IMR-90 (cell line): ENCODE results near the gene FAAH2. TPM values are rescaled to one million over a fixed set of nuclear protein-coding genes. Genes with fewer than 3 reads are reported as not detected.

Experiments
- ATAC-seq: fragments of 200-7000 bp; cut with Tn5 transposase; 2 replicates; pipeline ENCODE4 v1.9.1; 2020; ENCODE audit warnings: low read depth, mild to moderate bottlenecking, moderate library complexity
- BruUV-seq: library from RNA; stranded (reverse); fragments of 400-500 nt; replicated peaks from 2 replicates; lab custom pipeline; 2021; lab: Mats Ljungman, UMichigan
- CTCF ChIA-PET: fragments of 300-600 bp; formaldehyde crosslinking; extraction: SDS; loops from one replicate; lab custom pipeline; 2021; ENCODE audit warnings: antibody characterized with exemption; lab: Yijun Ruan, JAX
- POLR2A ChIA-PET: fragments of 300-600 bp; sonication (Branson Sonifier 250); formaldehyde crosslinking; loops from one replicate; lab custom pipeline; 2022; ENCODE audit warnings: antibody characterized with exemption; ENCODE audit not compliant: unreplicated experiment; lab: Charles Lee
- DNase-seq: peaks from one replicate; pipeline ENCODE4 v3.0.0; 2013
- H2AFZ ChIP-seq: replicated peaks from 2 replicates; pipeline ENCODE3; 2013; ENCODE audit warnings: low read length, mild to moderate bottlenecking; ENCODE audit not compliant: poor library complexity
- H2AK5ac ChIP-seq: 2 replicates; pipeline ENCODE4 v1.6.1; 2013; ENCODE audit warnings: low read depth, low read length, inconsistent platforms
- H2AK9ac ChIP-seq: replicated peaks from 2 replicates; pipeline ENCODE3; 2013; ENCODE audit warnings: mild to moderate bottlenecking, low read depth, low read length, moderate library complexity; ENCODE audit not compliant: poor library complexity
- H2BK120ac ChIP-seq: 2 replicates; pipeline ENCODE4 v1.6.1; 2013; ENCODE audit warnings: low read depth, low read length, inconsistent platforms
- H2BK15ac ChIP-seq: 3 replicates; pipeline ENCODE4 v1.6.1; 2013; ENCODE audit warnings: low read depth, low read length, inconsistent platforms
- H2BK20ac ChIP-seq: 2 replicates; pipeline ENCODE4 v1.6.1; 2013; ENCODE audit warnings: low read depth, mild to moderate bottlenecking, inconsistent platforms, low read length, moderate library complexity
- H2BK5ac ChIP-seq: 2 replicates; pipeline ENCODE4 v1.6.1; 2013; ENCODE audit warnings: mild to moderate bottlenecking, low read depth, low read length, inconsistent platforms; ENCODE audit not compliant: poor library complexity, severe bottlenecking
- H3K14ac ChIP-seq: replicated peaks from 2 replicates; pipeline ENCODE4 v1.6.1; 2013; ENCODE audit warnings: low read depth, low read length, inconsistent platforms
- H3K18ac ChIP-seq: 2 replicates; pipeline ENCODE4 v1.6.1; 2013; ENCODE audit warnings: low read depth, low read length, control low read depth
- H3K23ac ChIP-seq: 2 replicates; pipeline ENCODE4 v1.6.1; 2013; ENCODE audit warnings: low read depth, low read length, inconsistent platforms
- H3K27ac ChIP-seq: 2 replicates; pipeline ENCODE4 v1.5.1; 2013; ENCODE audit warnings: mild to moderate bottlenecking, control low read depth, low read length; ENCODE audit not compliant: insufficient read depth
- H3K27me3 ChIP-seq: 2 replicates; pipeline ENCODE4 v1.6.1; 2013; ENCODE audit warnings: low read length; ENCODE audit not compliant: control insufficient read depth, insufficient read depth
- H3K36me3 ChIP-seq: 2 replicates; pipeline ENCODE4 v1.6.1; 2013; ENCODE audit warnings: low read length, mixed read lengths; ENCODE audit not compliant: control insufficient read depth, insufficient read depth
- H3K4ac ChIP-seq: 2 replicates; pipeline ENCODE4 v1.6.1; 2013; ENCODE audit warnings: low read depth, low read length, inconsistent platforms
- H3K4me1 ChIP-seq: 2 replicates; pipeline ENCODE4 v1.6.1; 2013; ENCODE audit warnings: low read length, mixed read lengths; ENCODE audit not compliant: control insufficient read depth, insufficient read depth
- H3K4me2 ChIP-seq: 2 replicates; pipeline ENCODE4 v1.6.1; 2013; ENCODE audit warnings: low read depth, mild to moderate bottlenecking, control low read depth, low read length, moderate library complexity
- H3K4me3 ChIP-seq: 2 replicates; pipeline ENCODE4 v1.5.1; 2013; ENCODE audit warnings: low read depth, mild to moderate bottlenecking, control low read depth, low read length, moderate library complexity; ENCODE audit not compliant: insufficient read depth
- H3K56ac ChIP-seq: 2 replicates; pipeline ENCODE4 v1.6.1; 2013; ENCODE audit warnings: low read length, inconsistent platforms; ENCODE audit not compliant: insufficient read depth; ENCODE audit errors: extremely low read depth
- H3K79me1 ChIP-seq, 2 experiments: 2 replicates each; pipeline ENCODE4 v1.6.1; 2013; ENCODE audit warnings: low read length in 2 of 2, inconsistent platforms in 1 of 2, low read depth in 1 of 2
- H3K9ac ChIP-seq: 2 replicates; pipeline ENCODE4 v1.6.1; 2013; ENCODE audit warnings: low read depth, low read length, control low read depth
- H3K9me1 ChIP-seq: 2 replicates; pipeline ENCODE4 v1.6.1; 2013; ENCODE audit warnings: low read length, inconsistent platforms; ENCODE audit not compliant: insufficient read depth
- H3K9me3 ChIP-seq: 2 replicates; pipeline ENCODE4 v1.6.1; 2013; ENCODE audit warnings: low read length; ENCODE audit not compliant: control insufficient read depth, insufficient read depth
- H4K20me1 ChIP-seq: 2 replicates; pipeline ENCODE4 v1.6.1; 2013; ENCODE audit warnings: low read length, inconsistent platforms; ENCODE audit not compliant: insufficient read depth
- H4K5ac ChIP-seq: 2 replicates; pipeline ENCODE4 v1.6.1; 2013; ENCODE audit warnings: mild to moderate bottlenecking, low read depth, low read length, control low read depth
- H4K8ac ChIP-seq, 2 experiments: 2 replicates each; pipeline ENCODE4 v1.6.1; 2013; ENCODE audit warnings: low read depth in 2 of 2, low read length in 2 of 2, control low read depth in 1 of 2, inconsistent platforms in 1 of 2
- H4K91ac ChIP-seq: 2 replicates; pipeline ENCODE4 v1.6.1; 2013; ENCODE audit warnings: low read depth, low read length, inconsistent platforms; ENCODE audit not compliant: insufficient read depth
- CEBPB ChIP-seq: IDR thresholded peaks from 2 replicates; pipeline ENCODE4 v1.6.1; 2012; ENCODE audit warnings: low read depth, low read length, improper control_type of control experiment
- CHD1 ChIP-seq: IDR thresholded peaks from 2 replicates; pipeline ENCODE4 v1.6.1; 2012; ENCODE audit warnings: low read depth, low read length, improper control_type of control experiment
- CTCF ChIP-seq: conservative IDR thresholded peaks from 2 replicates; pipeline ENCODE4 v1.5.1; 2012; ENCODE audit warnings: mild to moderate bottlenecking, low read depth, low read length, improper control_type of control experiment
- MAFK ChIP-seq: IDR thresholded peaks from 2 replicates; pipeline ENCODE4 v1.6.1; 2012; ENCODE audit warnings: low read depth, low read length, improper control_type of control experiment
- MXI1 ChIP-seq: IDR thresholded peaks from 2 replicates; pipeline ENCODE4 v1.6.1; 2012; ENCODE audit warnings: low read depth, mild to moderate bottlenecking, low read length, moderate library complexity, borderline replicate concordance
- RFX5 ChIP-seq: IDR thresholded peaks from 2 replicates; pipeline ENCODE4 v1.8.0; 2012; ENCODE audit warnings: low read depth, mild to moderate bottlenecking, low read length, moderate library complexity
- SMC3 ChIP-seq: fragments of 150-350 bp; IDR thresholded peaks from 2 replicates; pipeline ENCODE4 v1.6.1; 2016; ENCODE audit warnings: low read depth, mild to moderate bottlenecking, antibody characterized with exemption, low read length, moderate library complexity
- USF2 ChIP-seq: fragments of 150-350 bp; IDR thresholded peaks from 2 replicates; pipeline ENCODE4 v1.6.1; 2017; ENCODE audit warnings: mild to moderate bottlenecking, antibody characterized with exemption, low read length, low read depth
- WGBS, 2 experiments: methylation state at CpG; one replicate each; pipeline versions ENCODE4 v1.1.5 to v1.1.7; 2013; ENCODE audit warnings: missing lambda C conversion rate in 2 of 2; ENCODE audit not compliant: insufficient read length in 1 of 2; ENCODE audit errors: extremely low coverage in 2 of 2; 5-methylcytosine and 5-hydroxymethylcytosine counted together
- dilution Hi-C: fragments of 300-500 bp; cut with HindIII; formaldehyde crosslinking; loops from one replicate; pipeline ENCODE4 v1.14.3; 2018; ENCODE audit warnings: low sequenced_read_pairs; ENCODE audit not compliant: unreplicated experiment
- in situ Hi-C: fragments of 300-500 bp; cut with MboI; formaldehyde crosslinking; loops from 3 replicates; pipeline ENCODE4 v1.14.3; 2019; ENCODE audit warnings: low sequenced_read_pairs, inconsistent platforms, mixed read lengths
- intact Hi-C: fragments of 100-400 bp; cut with micrococcal nuclease; formaldehyde crosslinking; loops from 2 replicates; pipeline ENCODE4 v1.10.0; 2022
- polyA plus RNA-seq, 3 experiments: library from polyadenylated mRNA; depleted of rRNA; stranded (reverse); fragments of >200 nt; gene quantifications; 2 replicates each; pipeline ENCODE4 v1.2.3, GENCODE V29; 2012; ENCODE audit warnings: low replicate concordance in 1 of 3
- total RNA-seq: library from RNA; depleted of rRNA; stranded (reverse); fragments of >200 nt; gene quantifications from 2 replicates; pipeline ENCODE4 v1.2.3, GENCODE V29; 2012

FAAH2 gene
- total and polyA plus RNA-seq, 2 of the 4 experiments (the other 2 are of a cell fraction), result not detected

GRCh38 chrX:57406149-57406548 is 119.6 kb downstream of the FAAH2 start:
- H3K4me2 ChIP-seq, result no peak overlapping the region
- ATAC-seq (no peak), DNase-seq (no peak)
- H2AK5ac ChIP-seq, result no peak overlapping the region
- no peaks in the 10 kb centered on the region for H3K79me1 ChIP-seq
- no peak overlapping the region for H4K5ac ChIP-seq
- H4K91ac ChIP-seq, result no peak overlapping the region
- no peak overlapping the region for H3K9ac ChIP-seq
- H2BK5ac ChIP-seq, result no peak overlapping the region
- no peaks in the 10 kb centered on the region for H4K20me1 ChIP-seq
- peaks cover 7% of the 10 kb centered on the region for H3K9me3 ChIP-seq
- no peak overlapping the region for H3K4ac ChIP-seq
- no peaks in the 10 kb centered on the region for H3K4me1 ChIP-seq
- H3K23ac ChIP-seq, result no peak overlapping the region
- 17% methylated on average over 1 of the region's 5 CpGs; no CpG with 5 or more reads in 1 of the 2 experiments for WGBS, 2 experiments
- H2BK120ac ChIP-seq, result no peak overlapping the region
- ChIA-PET CTCF (no interaction called here), POLR2A (no interaction called here)
- H3K36me3 ChIP-seq, result no peaks in the 10 kb centered on the region
- H3K27me3 ChIP-seq, result no peaks in the 10 kb centered on the region
- no peak overlapping the region for H2BK20ac ChIP-seq
- H3K56ac ChIP-seq, result no peak overlapping the region
- in situ Hi-C loops (no loop called here), dilution Hi-C loops (no loop called here), intact Hi-C loops (no loop called here)
- TF ChIP-seq CEBPB (no peak), SMC3 (no peak), MAFK (peak; percentile 82), CHD1 (no peak), CTCF (no peak), USF2 (no peak), MXI1 (no peak), RFX5 (no peak)
- BruUV-seq, result no TSS peak
- H3K18ac ChIP-seq, result no peak overlapping the region
- no peak overlapping the region for H3K27ac ChIP-seq
- no peak overlapping the region for H3K14ac ChIP-seq
- no peak overlapping the region for H2BK15ac ChIP-seq
- no peak overlapping the region for H4K8ac ChIP-seq
- no peak overlapping the region for H2AK9ac ChIP-seq
- H3K4me3 ChIP-seq, result no peak overlapping the region
- no peaks in the 10 kb centered on the region for H3K9me1 ChIP-seq
- no peak overlapping the region for H2AFZ ChIP-seq
